ENCODE data around the gene SLC35E4. TPM values are rescaled to one million over a fixed set of nuclear protein-coding genes. Genes with fewer than 3 reads are reported as not detected.

SLC35E4 gene
- total and polyA plus RNA-seq, 2 experiments from 2014 or later: 1.4 to 5.5 TPM

- TF ChIP-seq EZH2phosphoT487 (IDR thresholded peaks at IDR 0.05; ENCODE audit: low read depth, severe bottlenecking, unreplicated experiment): no peak
- Histone ChIP-seq H3K27ac (no peak overlapping the region), H2AFZ (no peak overlapping the region), H3K27me3 (no peaks in the 10 kb centered on the region), H3K9me2 (replicated peaks; ENCODE audit: insufficient read depth) (no peaks in the 10 kb centered on the region), H4K20me1 (ENCODE audit: insufficient read depth, poor library complexity, severe bottlenecking) (no peaks in the 10 kb centered on the region), H3K36me3 (replicated peaks; ENCODE audit: insufficient read depth, low read depth) (no peaks in the 10 kb centered on the region), H3K9me3 (ENCODE audit: low read depth) (no peaks in the 10 kb centered on the region), H3K4me2 (no peak overlapping the region), H3K79me2 (no peaks in the 10 kb centered on the region), H3K4me1 (ENCODE audit: insufficient read depth) (peaks cover 9% of the 10 kb centered on the region), H3K4me3 (no peak overlapping the region)
- 100% methylated on average over 4 of the region's 4 CpGs for WGBS (ENCODE audit: low lambda C conversion rate, missing lambda C conversion rate)
- DNase-seq (ENCODE audit: low spot score): no peak
Measured at GRCh38 chr22:30640839-30641430, 5.4 kb downstream of the SLC35E4 start.

- Histone ChIP-seq H3K79me2 (no peaks in the 10 kb centered on the region), H3K9me3 (ENCODE audit: low read depth) (no peaks in the 10 kb centered on the region), H2AFZ (no peak overlapping the region), H3K4me2 (no peak overlapping the region), H3K9me2 (replicated peaks; ENCODE audit: insufficient read depth) (no peaks in the 10 kb centered on the region), H3K4me3 (no peak overlapping the region), H3K27ac (no peak overlapping the region), H3K27me3 (no peaks in the 10 kb centered on the region), H4K20me1 (ENCODE audit: insufficient read depth, poor library complexity, severe bottlenecking) (no peaks in the 10 kb centered on the region), H3K4me1 (ENCODE audit: insufficient read depth) (no peaks in the 10 kb centered on the region), H3K36me3 (replicated peaks; ENCODE audit: insufficient read depth, low read depth) (no peaks in the 10 kb centered on the region)
- no peak for DNase-seq (ENCODE audit: low spot score)
- WGBS (ENCODE audit: low lambda C conversion rate, missing lambda C conversion rate): 94% methylated on average over 16 of the region's 16 CpGs
- TF ChIP-seq EZH2phosphoT487 (IDR thresholded peaks at IDR 0.05; ENCODE audit: low read depth, severe bottlenecking, unreplicated experiment): no peak
- no peak for TF ChIP-seq CTCF (IDR thresholded peaks at IDR 0.05; ENCODE audit: poor library complexity)
- TF ChIP-seq EZH2 (IDR thresholded peaks at IDR 0.05; ENCODE audit: borderline replicate concordance): no peak
Measured at GRCh38 chr22:30643055-30643875, 7.7 kb downstream of the SLC35E4 start.

- no peaks in the 10 kb centered on the region for H4K20me1 ChIP-seq (ENCODE audit: insufficient read depth, poor library complexity, severe bottlenecking)
- no peak overlapping the region for H3K27ac ChIP-seq
Measured at GRCh38 chr22:30646518-30647160, 11.1 kb downstream of the SLC35E4 start.

More at GRCh38 chr22:30646518-30647160, 11.1 kb downstream of the SLC35E4 start:
- no peak overlapping the region for H2AFZ ChIP-seq
- no peaks in the 10 kb centered on the region for H3K27me3 ChIP-seq
- H3K4me2 ChIP-seq: no peak overlapping the region
- no peaks in the 10 kb centered on the region for H3K79me2 ChIP-seq
- no peaks in the 10 kb centered on the region for H3K9me3 ChIP-seq (ENCODE audit: low read depth)
- peaks cover 5% of the 10 kb centered on the region for H3K4me1 ChIP-seq (ENCODE audit: insufficient read depth)
- no peak overlapping the region for H3K4me3 ChIP-seq
- WGBS (ENCODE audit: low lambda C conversion rate, missing lambda C conversion rate): 95% methylated on average over 25 of the region's 25 CpGs
- TF ChIP-seq EZH2phosphoT487 (IDR thresholded peaks at IDR 0.05; ENCODE audit: low read depth, severe bottlenecking, unreplicated experiment): no peak
- TF ChIP-seq EZH2 (IDR thresholded peaks at IDR 0.05; ENCODE audit: borderline replicate concordance): no peak
- no peak for TF ChIP-seq CTCF (IDR thresholded peaks at IDR 0.05; ENCODE audit: poor library complexity)
- H3K36me3 ChIP-seq (replicated peaks; ENCODE audit: insufficient read depth, low read depth): no peaks in the 10 kb centered on the region
- no peak for DNase-seq (ENCODE audit: low spot score)
- no peaks in the 10 kb centered on the region for H3K9me2 ChIP-seq (replicated peaks; ENCODE audit: insufficient read depth)

Measured in hepatocyte (in vitro differentiated cells).